ENCODE results near the gene DIP2C. TPM values are rescaled to one million over a fixed set of nuclear protein-coding genes. Genes with fewer than 3 reads are reported as not detected.

DIP2C gene
- total and polyA plus RNA-seq, 2 donors (not counting 1 experiment from before 2014, with no cell fraction given) = 1.3 to 1.9 TPM

DNA sequence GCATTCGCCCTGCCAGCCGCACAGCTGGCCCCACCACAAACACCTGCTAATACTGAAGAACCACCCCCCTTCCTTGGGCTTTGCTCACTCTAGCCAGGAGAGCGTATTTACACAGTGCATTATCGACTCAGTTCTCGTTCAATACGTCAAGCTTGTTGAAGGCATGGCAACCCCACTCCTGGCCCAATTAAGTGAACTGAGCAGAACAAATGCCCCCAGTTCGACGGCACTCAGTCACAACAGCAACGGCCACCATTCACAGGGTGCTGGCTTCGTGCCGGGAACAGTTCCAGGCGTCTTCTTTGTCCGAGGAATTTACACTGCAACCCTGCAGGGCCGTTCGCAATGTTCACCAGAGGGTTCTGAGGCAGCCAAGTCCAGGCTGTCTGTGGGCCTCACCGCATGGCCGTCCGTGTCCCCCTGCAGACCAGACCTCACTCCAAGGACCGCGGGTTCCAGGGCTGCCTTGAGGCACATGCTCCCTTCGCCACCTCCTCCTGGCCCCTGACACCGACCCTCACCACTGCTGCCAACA lies 175.3 kb downstream of the DIP2C start:
- peaks cover 14% of the 10 kb centered on the region for H3K4me1 Mint-ChIP-seq
- H3K27me3 Mint-ChIP-seq = peaks cover 22% of the 10 kb centered on the region
- no peak overlapping the region for H3K9ac ChIP-seq (ENCODE audit: low read length)

More for the DNA sequence above, 175.3 kb downstream of the DIP2C start:
- no peak overlapping the region for H3K27ac Mint-ChIP-seq
- Histone ChIP-seq H3K9me3 (ENCODE audit: control extremely low read depth in 1 of 3, control insufficient read depth in 2 of 3, insufficient read depth in 1 of 3, low read length in 2 of 3) (no peaks in the 10 kb centered on the region), H2AFZ (ENCODE audit: insufficient read depth, low read depth, low read length, poor library complexity, severe bottlenecking) (no peak overlapping the region), H3K79me2 (ENCODE audit: control insufficient read depth, insufficient read depth, low read length) (no peaks in the 10 kb centered on the region), H3K4me2 (replicated peaks; ENCODE audit: low read depth, low read length, poor library complexity, severe bottlenecking) (no peak overlapping the region), H3K36me3 (replicated peaks in 1 of 2; ENCODE audit: control extremely low read depth in 1 of 2, control insufficient read depth in 1 of 2, extremely low read depth in 1 of 2, insufficient read depth in 2 of 2, low read length in 1 of 2) (no peaks in the 10 kb centered on the region), H3K4me3 (ENCODE audit: control extremely low read depth in 1 of 5, extremely low read depth in 1 of 5, insufficient read depth in 1 of 5, low read depth in 2 of 5, low read length in 4 of 5) (no peak overlapping the region), H3K4me1 (ENCODE audit: control insufficient read depth in 2 of 2, insufficient read depth in 2 of 2, low read length in 2 of 2) (peaks cover 8 to 18% of the 10 kb centered on the region in 2 donors), H3K27me3 (replicated peaks in 1 of 4; ENCODE audit: control extremely low read depth in 1 of 4, control insufficient read depth in 3 of 4, insufficient read depth in 4 of 4, low read length in 3 of 4) (peaks cover 0 to 14% (median 2%) of the 10 kb centered on the region in 4 experiments), H3K27ac (ENCODE audit: low read length in 2 of 2) (no peak overlapping the region), H4K20me1 (ENCODE audit: control insufficient read depth, insufficient read depth, low read length, poor library complexity, severe bottlenecking) (no peaks in the 10 kb centered on the region)
- ATAC-seq (ENCODE audit: low read depth) = no peak
- CTCF ChIA-PET = interaction anchor here (1.2 kb wide), 1 partner anchor 9 kb away, joined by 3 read pairs; no protein-coding TSS in a partner anchor
- intact Hi-C loops (cut with micrococcal nuclease) = loop anchor here (5.0 kb wide), 1 partner anchor 298 kb away; no protein-coding TSS in a partner anchor
- no peak overlapping the region for H3K4me3 Mint-ChIP-seq
- no peaks in the 10 kb centered on the region for H3K9me3 Mint-ChIP-seq (ENCODE audit: insufficient read depth)
- no peak for DNase-seq
- TF ChIP-seq CTCF (IDR thresholded peaks at IDR 0.05) = no peak
- TF ChIP-seq EZH2 (IDR thresholded peaks at IDR 0.05; ENCODE audit: borderline replicate concordance, insufficient read depth, low read depth, low read length, poor library complexity, severe bottlenecking) = no peak
- 86% methylated on average over 21 of the region's 22 CpGs for WGBS (ENCODE audit: insufficient coverage)
- POLR2A ChIA-PET = no interaction called here
